Dendritic cell treated with granulocyte-macrophage colony-stimulating factor and Interleukin-4, amounts not matched to agents 40 ng/mL and 50 ng/mL, for 4 days (primary cell): ENCODE results near the gene CSMD2.
"Not testable (repeated sequence)": the region's sequence is repeated elsewhere in the genome, so short reads cannot be mapped to it uniquely, and the experiment has no call there.

Experiments used
- H3K27ac Mint-ChIP-seq: one replicate; pipeline ENCODE4 v1.8.0; 2022; ENCODE audit warnings: mild to moderate bottlenecking, mixed read lengths
- H3K27me3 Mint-ChIP-seq: one replicate; pipeline ENCODE4 v1.8.0; 2022; ENCODE audit warnings: mild to moderate bottlenecking, mixed read lengths
- H3K36me3 Mint-ChIP-seq: one replicate; pipeline ENCODE4 v1.8.0; 2022; ENCODE audit warnings: low read depth, mixed read lengths
- H3K4me1 Mint-ChIP-seq: one replicate; pipeline ENCODE4 v1.8.0; 2022; ENCODE audit warnings: low read depth, mixed read lengths
- H3K4me3 Mint-ChIP-seq: one replicate; pipeline ENCODE4 v1.8.0; 2022; ENCODE audit warnings: mild to moderate bottlenecking, moderate library complexity, mixed read lengths
- H3K9me3 Mint-ChIP-seq: one replicate; pipeline ENCODE4 v1.8.0; 2022; ENCODE audit warnings: mixed read lengths
- intact Hi-C: fragments of 100-400 bp; cut with micrococcal nuclease; formaldehyde crosslinking; loops from one replicate; pipeline ENCODE4 v1.15.0; 2022

The CSMD2 gene

GRCh38 chr1:34108711-34109110 is 56.3 kb downstream of the CSMD2 start:
- Mint-ChIP-seq H3K27ac (no peak overlapping the region), H3K4me3 (no peak overlapping the region), H3K9me3 (no peaks in the 10 kb centered on the region), H3K4me1 (no peaks in the 10 kb centered on the region), H3K27me3 (no peaks in the 10 kb centered on the region), H3K36me3 (no peaks in the 10 kb centered on the region)
- intact Hi-C loops, result no loop called here

- no peaks in the 10 kb centered on the region for H3K4me1 Mint-ChIP-seq
- H3K27ac Mint-ChIP-seq, result no peak overlapping the region
- no peaks in the 10 kb centered on the region for H3K9me3 Mint-ChIP-seq
- no peaks in the 10 kb centered on the region for H3K27me3 Mint-ChIP-seq
- intact Hi-C loops, result no loop called here
- H3K4me3 Mint-ChIP-seq, result no peak overlapping the region
- no peaks in the 10 kb centered on the region for H3K36me3 Mint-ChIP-seq
Observed at GRCh38 chr1:34108269-34108668, 56.8 kb downstream of the CSMD2 start.

- intact Hi-C loops, result no loop called here
- Mint-ChIP-seq H3K27me3 (peaks cover 1% of the 10 kb centered on the region), H3K4me1 (no peaks in the 10 kb centered on the region), H3K9me3 (no peaks in the 10 kb centered on the region), H3K36me3 (no peaks in the 10 kb centered on the region), H3K4me3 (no peak overlapping the region), H3K27ac (no peak overlapping the region)
Observed at GRCh38 chr1:34101151-34101550, 63.9 kb downstream of the CSMD2 start.

- intact Hi-C loops, result no loop called here
- H3K4me3 Mint-ChIP-seq, result no peak overlapping the region
- peaks cover 1% of the 10 kb centered on the region for H3K27me3 Mint-ChIP-seq
- H3K36me3 Mint-ChIP-seq, result no peaks in the 10 kb centered on the region
- H3K9me3 Mint-ChIP-seq, result no peaks in the 10 kb centered on the region
- H3K27ac Mint-ChIP-seq, result no peak overlapping the region
- H3K4me1 Mint-ChIP-seq, result no peaks in the 10 kb centered on the region
Observed at GRCh38 chr1:34100332-34100731, 64.7 kb downstream of the CSMD2 start.

- H3K4me3 Mint-ChIP-seq, H3K4me1 Mint-ChIP-seq, H3K27me3 Mint-ChIP-seq, H3K36me3 Mint-ChIP-seq, intact Hi-C loops, H3K27ac Mint-ChIP-seq: not testable (repeated sequence)
- peaks cover 15% of the 10 kb centered on the region for H3K9me3 Mint-ChIP-seq
Observed at GRCh38 chr1:34092399-34092798, 72.6 kb downstream of the CSMD2 start.

GRCh38 chr1:34089731-34090130 is 75.3 kb downstream of the CSMD2 start:
- no peaks in the 10 kb centered on the region for H3K36me3 Mint-ChIP-seq
- no peaks in the 10 kb centered on the region for H3K4me1 Mint-ChIP-seq
- H3K4me3 Mint-ChIP-seq, result no peak overlapping the region
- peaks cover 15% of the 10 kb centered on the region for H3K9me3 Mint-ChIP-seq
- intact Hi-C loops, result no loop called here
- H3K27me3 Mint-ChIP-seq, result no peaks in the 10 kb centered on the region
- no peak overlapping the region for H3K27ac Mint-ChIP-seq

GRCh38 chr1:34087986-34088385 is 77.0 kb downstream of the CSMD2 start:
- Mint-ChIP-seq H3K36me3 (no peaks in the 10 kb centered on the region), H3K27me3 (no peaks in the 10 kb centered on the region), H3K4me3 (no peak overlapping the region), H3K27ac (no peak overlapping the region), H3K4me1 (no peaks in the 10 kb centered on the region), H3K9me3 (peaks cover 15% of the 10 kb centered on the region)
- intact Hi-C loops, result no loop called here

GRCh38 chr1:34086561-34086960 is 78.5 kb downstream of the CSMD2 start:
- H3K36me3 Mint-ChIP-seq, result no peaks in the 10 kb centered on the region
- H3K9me3 Mint-ChIP-seq, result peaks cover 19% of the 10 kb centered on the region
- intact Hi-C loops, result no loop called here
- H3K27ac Mint-ChIP-seq, result no peak overlapping the region
- no peaks in the 10 kb centered on the region for H3K4me1 Mint-ChIP-seq
- H3K27me3 Mint-ChIP-seq, result no peaks in the 10 kb centered on the region
- no peak overlapping the region for H3K4me3 Mint-ChIP-seq

- Mint-ChIP-seq H3K9me3 (peaks cover 7% of the 10 kb centered on the region), H3K4me1 (no peaks in the 10 kb centered on the region), H3K4me3 (no peak overlapping the region), H3K27ac (no peak overlapping the region), H3K36me3 (no peaks in the 10 kb centered on the region), H3K27me3 (no peaks in the 10 kb centered on the region)
- intact Hi-C loops, result no loop called here
Observed at GRCh38 chr1:34083974-34084373, 81.1 kb downstream of the CSMD2 start.

- H3K4me3 Mint-ChIP-seq, H3K27ac Mint-ChIP-seq, H3K9me3 Mint-ChIP-seq, H3K4me1 Mint-ChIP-seq, H3K27me3 Mint-ChIP-seq, intact Hi-C loops, H3K36me3 Mint-ChIP-seq: not testable (repeated sequence)
Observed at GRCh38 chr1:34082085-34082670, 82.9 kb downstream of the CSMD2 start.

- no peaks in the 10 kb centered on the region for H3K36me3 Mint-ChIP-seq
- no peaks in the 10 kb centered on the region for H3K27me3 Mint-ChIP-seq
- intact Hi-C loops, result no loop called here
- H3K27ac Mint-ChIP-seq, result no peak overlapping the region
- H3K4me1 Mint-ChIP-seq, result no peaks in the 10 kb centered on the region
- H3K4me3 Mint-ChIP-seq, result no peak overlapping the region
- H3K9me3 Mint-ChIP-seq, result peaks cover 15% of the 10 kb centered on the region
Observed at GRCh38 chr1:34078383-34078782, 86.6 kb downstream of the CSMD2 start.

- intact Hi-C loops, result no loop called here
- no peak overlapping the region for H3K27ac Mint-ChIP-seq
- H3K9me3 Mint-ChIP-seq, result peaks cover 8% of the 10 kb centered on the region
- H3K27me3 Mint-ChIP-seq, result no peaks in the 10 kb centered on the region
- H3K4me3 Mint-ChIP-seq, result no peak overlapping the region
- no peaks in the 10 kb centered on the region for H3K4me1 Mint-ChIP-seq
- no peaks in the 10 kb centered on the region for H3K36me3 Mint-ChIP-seq
Observed at GRCh38 chr1:34075576-34075975, 89.5 kb downstream of the CSMD2 start.

- intact Hi-C loops, result no loop called here
- Mint-ChIP-seq H3K27ac (no peak overlapping the region), H3K27me3 (no peaks in the 10 kb centered on the region)
Observed at GRCh38 chr1:34073028-34073695, 91.9 kb downstream of the CSMD2 start.

GRCh38 chr1:34070201-34070836 is 94.7 kb downstream of the CSMD2 start:
- Mint-ChIP-seq H3K4me1 (no peaks in the 10 kb centered on the region), H3K27ac (no peak overlapping the region), H3K36me3 (no peaks in the 10 kb centered on the region), H3K4me3 (no peak overlapping the region), H3K9me3 (no peaks in the 10 kb centered on the region), H3K27me3 (no peaks in the 10 kb centered on the region)
- intact Hi-C loops, result no loop called here

More at GRCh38 chr1:34073028-34073695, 91.9 kb downstream of the CSMD2 start:
- Mint-ChIP-seq H3K36me3 (no peaks in the 10 kb centered on the region), H3K9me3 (peaks cover 8% of the 10 kb centered on the region), H3K4me3 (no peak overlapping the region), H3K4me1 (no peaks in the 10 kb centered on the region)
